ENCODE results near the gene CCDC93.

DNA sequence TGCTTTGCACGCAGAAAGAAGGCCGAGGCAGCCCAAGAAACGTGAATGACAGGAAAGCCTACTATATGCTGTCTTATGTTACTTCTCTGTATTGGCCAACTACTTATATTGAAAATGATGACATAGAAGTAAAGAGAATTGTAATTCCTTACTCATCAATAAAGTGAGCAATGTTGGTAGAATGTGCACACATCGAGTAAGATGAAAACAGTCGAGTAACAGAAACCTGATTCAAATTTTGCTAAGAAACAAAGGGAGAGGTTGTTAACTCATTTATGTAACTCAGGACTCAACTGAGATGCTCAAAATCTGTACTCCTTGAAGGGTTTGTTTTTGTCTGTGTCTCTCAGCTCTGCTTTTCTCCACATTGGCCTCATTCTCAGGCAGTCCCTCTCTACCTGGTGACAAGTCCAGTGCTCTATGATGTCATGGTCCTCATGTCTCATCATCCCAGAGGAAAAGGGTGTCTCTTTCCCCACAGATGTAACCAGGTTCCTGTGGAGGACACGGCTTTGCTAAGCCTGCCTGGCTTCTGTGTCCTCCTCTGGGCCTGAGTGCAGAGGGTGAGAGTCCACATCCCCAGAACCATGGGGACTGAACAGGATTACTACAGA, 30.3 kb upstream of the CCDC93 start:
- TF ChIP-seq, protein P1, sequence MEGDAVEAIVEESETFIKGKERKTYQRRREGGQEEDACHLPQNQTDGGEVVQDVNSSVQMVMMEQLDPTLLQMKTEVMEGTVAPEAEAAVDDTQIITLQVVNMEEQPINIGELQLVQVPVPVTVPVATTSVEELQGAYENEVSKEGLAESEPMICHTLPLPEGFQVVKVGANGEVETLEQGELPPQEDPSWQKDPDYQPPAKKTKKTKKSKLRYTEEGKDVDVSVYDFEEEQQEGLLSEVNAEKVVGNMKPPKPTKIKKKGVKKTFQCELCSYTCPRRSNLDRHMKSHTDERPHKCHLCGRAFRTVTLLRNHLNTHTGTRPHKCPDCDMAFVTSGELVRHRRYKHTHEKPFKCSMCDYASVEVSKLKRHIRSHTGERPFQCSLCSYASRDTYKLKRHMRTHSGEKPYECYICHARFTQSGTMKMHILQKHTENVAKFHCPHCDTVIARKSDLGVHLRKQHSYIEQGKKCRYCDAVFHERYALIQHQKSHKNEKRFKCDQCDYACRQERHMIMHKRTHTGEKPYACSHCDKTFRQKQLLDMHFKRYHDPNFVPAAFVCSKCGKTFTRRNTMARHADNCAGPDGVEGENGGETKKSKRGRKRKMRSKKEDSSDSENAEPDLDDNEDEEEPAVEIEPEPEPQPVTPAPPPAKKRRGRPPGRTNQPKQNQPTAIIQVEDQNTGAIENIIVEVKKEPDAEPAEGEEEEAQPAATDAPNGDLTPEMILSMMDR (conservative IDR thresholded peaks at IDR 0.05; ENCODE audit: low read depth, low read length) = no peak
- TF ChIP-seq RFX5 (IDR thresholded peaks at IDR 0.05; ENCODE audit: low read depth, low read length) = no peak
- no peak for TF ChIP-seq NFE2L2 (IDR thresholded peaks at IDR 0.05; ENCODE audit: low read depth, low read length)
- no peak for TF ChIP-seq POLR2A (IDR thresholded peaks at IDR 0.05; ENCODE audit: low read depth, low read length)

Data from IMR-90 (cell line).